ACHN (cell line): ENCODE measurements around the gene MVK.

Source experiments
- DNase-seq: peaks from one replicate; pipeline ENCODE4 v3.0.0-alpha.2; 2015
- in situ Hi-C: cut with HindIII; loops from 2 replicates; pipeline ENCODE4 v1.10.0; 2017; ENCODE audit warnings: low sequenced_read_pairs, low pct_ligation_motif_present, low pct_unique_long_range_greater_than_20kb

MVK gene

DNA sequence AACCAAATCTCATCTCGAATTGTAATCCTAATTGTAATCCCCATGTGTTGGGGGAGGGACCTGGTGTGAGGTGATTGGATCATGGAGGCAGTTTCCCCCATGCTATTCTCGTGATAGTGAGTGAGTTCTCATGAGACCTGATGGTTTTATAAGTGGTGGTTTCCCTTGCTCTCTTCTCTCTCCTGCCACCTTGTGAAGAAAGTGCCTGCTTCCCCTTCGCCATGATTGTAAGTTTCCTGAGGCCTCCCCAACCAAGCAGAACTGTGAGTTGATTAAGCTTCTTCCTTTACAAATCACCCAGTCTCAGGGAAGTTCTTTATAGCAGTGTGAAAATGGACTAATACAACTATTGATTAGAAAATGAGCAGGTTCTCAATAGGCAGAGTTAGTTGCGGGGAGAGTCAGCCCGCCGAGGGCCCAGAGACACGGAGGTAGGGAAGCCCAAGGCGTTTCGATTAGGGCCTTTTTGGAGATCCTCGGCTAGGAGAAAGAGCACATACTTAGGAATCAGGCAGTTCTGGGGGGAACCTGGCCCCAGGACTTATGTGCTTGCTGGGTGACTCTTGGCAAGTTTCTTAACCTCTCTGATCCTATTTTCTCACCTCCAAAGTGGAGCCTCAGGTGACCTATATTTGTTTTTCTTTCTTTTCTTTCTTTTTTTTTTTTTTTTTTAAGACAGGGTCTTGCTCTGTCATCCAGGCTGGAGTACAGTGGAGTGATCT is 65.7 kb downstream of the MVK start:
- in situ Hi-C loops, result no loop called here
- no peak for DNase-seq

DNA sequence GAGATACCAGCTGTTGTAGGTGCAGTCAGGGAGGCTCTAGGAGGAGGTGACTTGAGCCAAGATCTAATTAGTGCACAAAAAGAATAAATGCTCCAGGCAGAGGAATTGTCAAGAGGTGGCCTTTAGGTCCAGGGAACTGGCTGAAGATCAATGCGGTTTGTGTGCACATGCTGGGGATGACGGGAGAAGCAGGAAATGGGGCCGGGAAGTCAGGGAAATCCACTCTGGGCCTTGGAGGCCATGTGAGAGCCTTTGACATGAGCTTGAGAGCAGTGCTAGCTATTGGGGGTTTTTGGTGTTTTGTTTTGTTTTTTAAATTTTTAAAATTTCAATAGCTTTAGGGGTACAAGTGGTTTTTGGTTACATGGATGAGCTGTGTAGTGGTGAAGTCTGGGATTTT is 67.4 kb downstream of the MVK start:
- DNase-seq, result no peak
- in situ Hi-C loops, result no loop called here

DNA sequence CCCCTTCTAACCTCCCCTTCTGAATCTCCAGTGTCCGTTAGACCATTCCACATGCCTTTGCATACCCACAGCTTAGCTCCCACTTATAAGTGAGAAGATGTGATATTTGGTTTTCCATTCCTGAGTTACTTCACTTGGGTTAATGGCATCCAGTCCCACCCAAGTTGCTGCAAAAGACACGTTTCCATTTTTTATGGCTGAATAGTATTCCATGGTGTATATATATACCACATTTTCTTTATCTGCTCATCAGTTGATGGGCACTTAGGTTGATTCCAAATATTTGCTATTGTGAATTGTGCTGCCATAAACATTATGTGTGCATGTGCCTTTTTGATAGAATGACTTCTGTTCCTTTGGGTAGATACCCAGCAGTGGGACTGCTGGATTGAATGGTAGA is 67.8 kb downstream of the MVK start:
- DNase-seq, result no peak
- in situ Hi-C loops, result no loop called here

DNA sequence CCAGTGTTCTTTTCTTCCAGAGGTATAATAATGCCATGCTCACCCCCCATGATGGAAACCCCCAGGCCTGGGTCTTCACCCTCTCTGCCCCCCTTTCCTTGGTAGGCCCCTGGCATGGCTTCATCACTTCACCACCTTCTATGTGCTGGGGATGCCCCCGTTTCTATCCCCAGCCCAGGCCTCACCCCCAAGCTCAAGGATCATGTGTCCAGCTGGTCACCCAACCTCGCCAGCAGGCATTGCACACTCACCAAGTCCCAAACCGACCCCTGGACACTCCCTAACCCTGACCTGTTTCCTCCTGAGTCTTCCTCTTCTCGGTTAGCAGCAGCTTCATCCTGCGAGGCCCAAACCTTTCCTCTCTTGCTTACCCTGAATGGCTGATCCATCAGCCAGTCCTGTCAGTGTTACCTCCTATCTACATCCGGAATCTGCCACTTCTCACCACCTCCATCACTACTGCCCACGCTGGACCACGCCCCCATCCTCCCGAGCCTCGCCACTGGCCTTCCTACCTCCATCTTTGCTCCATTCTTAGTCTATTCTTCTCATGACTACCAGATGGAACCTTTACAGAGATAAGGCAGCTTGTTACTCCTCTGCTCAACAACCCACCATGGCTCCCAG is 69.0 kb downstream of the MVK start:
- no peak for DNase-seq
- in situ Hi-C loops, result no loop called here

DNA sequence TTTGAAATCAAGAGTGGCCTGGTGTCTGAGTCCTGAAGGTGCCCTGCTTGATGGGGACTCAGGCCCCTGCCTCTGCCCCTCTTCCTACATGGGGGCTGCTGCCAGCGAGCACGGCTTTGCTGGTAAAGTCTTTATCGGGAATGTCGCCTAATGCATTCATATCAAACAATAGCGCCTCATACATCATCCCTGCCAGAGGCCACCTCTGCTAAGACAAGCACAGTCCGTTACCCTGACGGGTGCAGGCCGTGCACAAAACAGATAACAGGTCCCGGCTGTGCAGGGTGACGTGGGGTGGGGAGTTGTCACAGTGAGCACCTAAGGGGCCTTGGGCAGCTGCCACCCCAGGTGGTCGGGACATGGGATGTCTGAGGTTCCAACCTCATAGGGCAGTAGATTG is 71.6 kb downstream of the MVK start:
- no peak for DNase-seq
- in situ Hi-C loops, result no loop called here

DNA sequence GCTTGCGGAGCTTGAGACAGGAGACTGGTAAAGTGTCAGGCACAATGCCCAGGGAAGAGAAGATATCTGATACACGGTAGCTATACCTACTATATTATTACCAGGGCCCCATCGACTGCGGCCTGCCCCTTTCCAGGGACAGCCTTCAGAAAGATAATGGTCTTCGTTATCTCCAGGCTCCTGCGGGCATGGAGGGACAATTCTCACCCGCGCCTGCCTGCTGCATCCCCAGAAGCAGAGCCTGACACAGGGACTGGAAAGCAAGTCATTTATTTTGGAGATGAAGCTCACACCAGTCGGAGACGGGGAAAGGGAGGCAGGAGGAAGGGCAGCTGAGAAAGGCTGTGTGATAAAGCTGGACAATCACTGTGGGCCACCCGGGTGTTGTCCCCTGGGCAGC is 72.1 kb downstream of the MVK start:
- DNase-seq, result no peak
- in situ Hi-C loops, result no loop called here
